Measurements from ENCODE around the gene ZBTB32.

- TF ChIP-seq CTCF (conservative IDR thresholded peaks at IDR 0.05; ENCODE audit: low read depth, low read length) (no peak), EZH2phosphoT487 (IDR thresholded peaks at IDR 0.05; ENCODE audit: borderline replicate concordance, low read length) (no peak), EZH2 (IDR thresholded peaks at IDR 0.05; ENCODE audit: low read length, unreplicated experiment) (no peak)
Observed at GRCh38 chr19:35669566-35669965, 34.8 kb upstream of the ZBTB32 start.
